ENCODE results near the gene IL16.

DNA sequence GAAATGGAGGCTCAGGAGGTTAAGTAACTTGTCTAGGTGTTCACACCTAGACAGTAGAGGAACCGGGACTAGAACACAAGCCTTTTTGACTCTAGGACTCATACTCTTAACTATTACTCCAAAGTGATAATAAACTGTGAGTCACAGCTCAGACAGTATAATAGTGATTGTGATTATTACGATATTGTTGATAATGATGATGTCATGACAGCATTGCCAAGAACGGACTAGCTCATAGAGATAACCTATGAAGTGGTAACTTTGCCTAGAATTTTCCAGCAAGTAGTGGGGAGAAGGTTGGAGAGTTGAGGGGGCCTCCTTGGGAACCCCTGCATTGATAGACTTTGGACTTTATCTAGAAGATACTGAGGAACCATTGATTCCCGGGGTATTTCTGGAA, 93.2 kb downstream of the IL16 start:
- no peak for TF ChIP-seq EZH2phosphoT487 (IDR thresholded peaks at IDR 0.05; ENCODE audit: borderline replicate concordance, low read depth, low read length)
- TF ChIP-seq, protein P1, sequence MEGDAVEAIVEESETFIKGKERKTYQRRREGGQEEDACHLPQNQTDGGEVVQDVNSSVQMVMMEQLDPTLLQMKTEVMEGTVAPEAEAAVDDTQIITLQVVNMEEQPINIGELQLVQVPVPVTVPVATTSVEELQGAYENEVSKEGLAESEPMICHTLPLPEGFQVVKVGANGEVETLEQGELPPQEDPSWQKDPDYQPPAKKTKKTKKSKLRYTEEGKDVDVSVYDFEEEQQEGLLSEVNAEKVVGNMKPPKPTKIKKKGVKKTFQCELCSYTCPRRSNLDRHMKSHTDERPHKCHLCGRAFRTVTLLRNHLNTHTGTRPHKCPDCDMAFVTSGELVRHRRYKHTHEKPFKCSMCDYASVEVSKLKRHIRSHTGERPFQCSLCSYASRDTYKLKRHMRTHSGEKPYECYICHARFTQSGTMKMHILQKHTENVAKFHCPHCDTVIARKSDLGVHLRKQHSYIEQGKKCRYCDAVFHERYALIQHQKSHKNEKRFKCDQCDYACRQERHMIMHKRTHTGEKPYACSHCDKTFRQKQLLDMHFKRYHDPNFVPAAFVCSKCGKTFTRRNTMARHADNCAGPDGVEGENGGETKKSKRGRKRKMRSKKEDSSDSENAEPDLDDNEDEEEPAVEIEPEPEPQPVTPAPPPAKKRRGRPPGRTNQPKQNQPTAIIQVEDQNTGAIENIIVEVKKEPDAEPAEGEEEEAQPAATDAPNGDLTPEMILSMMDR (conservative IDR thresholded peaks at IDR 0.05; ENCODE audit: low read length) = no peak

Data from OCI-LY7 (cell line).